Prostate gland (tissue), 2 donors: ENCODE results near the gene JPT1. TPM values are rescaled to one million over a fixed set of nuclear protein-coding genes. Genes with fewer than 3 reads are reported as not detected.
"Not testable (repeated sequence)": the region's sequence is repeated elsewhere in the genome, so short reads cannot be mapped to it uniquely, and the experiment has no call there.

Source experiments
- DNase-seq: peaks from one replicate; pipeline ENCODE4 v3.0.0-alpha.2; 2019; ENCODE audit warnings: low spot score
- H3K27ac ChIP-seq, 2 donors: fragments of 200-600 bp; sonication (generic); 2 replicates each; pipeline ENCODE4 v1.5.1; 2017 to 2019
- H3K27me3 ChIP-seq: fragments of 200-600 bp; sonication (generic); replicated peaks from 2 replicates; pipeline ENCODE4 v1.5.1; 2019; ENCODE audit not compliant: insufficient read depth
- H3K36me3 ChIP-seq, 2 donors: fragments of 200-600 bp; sonication (generic); 1 replicate in 1 of 2; 2 replicates in 1 of 2; pipeline versions ENCODE4 v1.5.1 to v1.8.1; 2017 to 2019
- H3K4me1 ChIP-seq: fragments of 200-600 bp; sonication (generic); replicated peaks from 2 replicates; pipeline ENCODE4 v1.5.1; 2019
- H3K4me3 ChIP-seq, 2 donors: fragments of 200-600 bp; sonication (generic); 2 replicates each; pipeline ENCODE4 v1.5.1; 2017 to 2019
- H3K9me3 ChIP-seq: fragments of 200-600 bp; sonication (generic); 2 replicates; pipeline ENCODE4 v1.5.1; 2017
- POLR2A ChIP-seq: fragments of 450-650 bp; IDR thresholded peaks from one replicate; pipeline ENCODE4 v1.6.1; 2016; ENCODE audit warnings: antibody characterized with exemption, mild to moderate bottlenecking
- POLR2AphosphoS5 ChIP-seq: sonication (generic); formaldehyde crosslinking; IDR thresholded peaks from one replicate; pipeline ENCODE4 v1.6.1; 2017; ENCODE audit warnings: antibody characterized with exemption
- WGBS: methylation state at CpG from one replicate; pipeline ENCODE4 v1.1.5; 2018; 5-methylcytosine and 5-hydroxymethylcytosine counted together
- intact Hi-C: fragments of 100-400 bp; cut with DNase I; formaldehyde crosslinking; loops from one replicate; pipeline ENCODE4 v1.14.2; 2022
- total RNA-seq, 2 donors: library from RNA; depleted of rRNA; stranded (reverse); fragments of >200 nt; gene quantifications; one replicate each; pipeline ENCODE4 v1.1.0, GENCODE V29; 2016
- TF ChIP-seq, protein P1 (sequence below), 4 experiments: fragments of 200-600 bp in 2 of 4; fragments of 450-650 bp in 2 of 4; sonication (generic) in 2 of 4; IDR thresholded peaks; 1 replicate in 3 of 4; 2 replicates in 1 of 4; pipeline ENCODE4 v1.5.1; 2016 to 2019; ENCODE audit warnings: antibody characterized with exemption in 4 of 4, mild to moderate bottlenecking in 2 of 4, moderate library complexity in 2 of 4

JPT1 gene
- total RNA-seq, 2 donors from 2014 or later: 97.9 to 132 TPM

DNA sequence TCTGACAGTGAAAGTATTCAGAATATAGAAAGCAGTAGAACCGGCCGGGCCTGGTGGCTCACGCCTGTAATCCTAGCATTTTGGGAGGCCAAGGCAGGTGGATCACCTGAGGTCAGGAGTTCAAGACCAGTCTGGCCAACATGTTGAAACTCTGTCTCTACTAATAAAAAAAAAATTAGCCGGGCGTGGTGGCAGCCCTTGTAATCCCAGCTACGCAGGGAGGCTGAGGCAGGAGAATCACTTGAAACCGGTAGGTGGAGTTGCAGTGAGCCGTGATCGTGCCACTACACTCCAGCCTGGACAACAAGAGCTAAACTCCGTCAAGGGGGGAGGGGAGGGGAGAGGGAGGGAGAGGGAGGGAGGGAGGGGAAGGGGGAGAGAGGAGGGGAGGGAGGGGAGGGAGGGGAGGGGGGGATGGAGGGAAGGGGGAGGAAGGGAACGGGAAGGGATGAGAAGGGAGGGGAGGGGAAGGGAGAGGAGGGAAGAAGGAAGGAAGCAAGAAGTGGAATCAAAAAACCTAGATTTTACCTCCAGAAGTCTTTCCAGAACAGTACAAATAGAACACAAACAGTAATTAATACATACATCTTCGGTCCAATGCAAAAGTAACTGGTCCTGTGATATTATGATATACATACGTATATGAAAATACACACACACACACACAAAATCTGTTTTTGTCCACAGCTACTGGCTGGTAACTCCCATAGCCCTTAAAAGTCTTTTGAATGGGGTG lies 11.9 kb downstream of the JPT1 start:
- 67% methylated on average over 13 of the region's 13 CpGs for WGBS
- Histone ChIP-seq H3K4me3 (no peak overlapping the region), H3K36me3 (peaks cover 0 to 3% of the 10 kb centered on the region in 2 donors), H3K9me3 (no peaks in the 10 kb centered on the region), H3K27me3 (no peaks in the 10 kb centered on the region), H3K4me1 (no peaks in the 10 kb centered on the region), H3K27ac (no peak overlapping the region)
- no peak for DNase-seq
- TF ChIP-seq POLR2A (no peak), POLR2AphosphoS5 (no peak)
- TF ChIP-seq, protein P1, sequence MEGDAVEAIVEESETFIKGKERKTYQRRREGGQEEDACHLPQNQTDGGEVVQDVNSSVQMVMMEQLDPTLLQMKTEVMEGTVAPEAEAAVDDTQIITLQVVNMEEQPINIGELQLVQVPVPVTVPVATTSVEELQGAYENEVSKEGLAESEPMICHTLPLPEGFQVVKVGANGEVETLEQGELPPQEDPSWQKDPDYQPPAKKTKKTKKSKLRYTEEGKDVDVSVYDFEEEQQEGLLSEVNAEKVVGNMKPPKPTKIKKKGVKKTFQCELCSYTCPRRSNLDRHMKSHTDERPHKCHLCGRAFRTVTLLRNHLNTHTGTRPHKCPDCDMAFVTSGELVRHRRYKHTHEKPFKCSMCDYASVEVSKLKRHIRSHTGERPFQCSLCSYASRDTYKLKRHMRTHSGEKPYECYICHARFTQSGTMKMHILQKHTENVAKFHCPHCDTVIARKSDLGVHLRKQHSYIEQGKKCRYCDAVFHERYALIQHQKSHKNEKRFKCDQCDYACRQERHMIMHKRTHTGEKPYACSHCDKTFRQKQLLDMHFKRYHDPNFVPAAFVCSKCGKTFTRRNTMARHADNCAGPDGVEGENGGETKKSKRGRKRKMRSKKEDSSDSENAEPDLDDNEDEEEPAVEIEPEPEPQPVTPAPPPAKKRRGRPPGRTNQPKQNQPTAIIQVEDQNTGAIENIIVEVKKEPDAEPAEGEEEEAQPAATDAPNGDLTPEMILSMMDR (IDR thresholded peaks at IDR 0.05): no peak
- intact Hi-C loops: no loop called here

DNA sequence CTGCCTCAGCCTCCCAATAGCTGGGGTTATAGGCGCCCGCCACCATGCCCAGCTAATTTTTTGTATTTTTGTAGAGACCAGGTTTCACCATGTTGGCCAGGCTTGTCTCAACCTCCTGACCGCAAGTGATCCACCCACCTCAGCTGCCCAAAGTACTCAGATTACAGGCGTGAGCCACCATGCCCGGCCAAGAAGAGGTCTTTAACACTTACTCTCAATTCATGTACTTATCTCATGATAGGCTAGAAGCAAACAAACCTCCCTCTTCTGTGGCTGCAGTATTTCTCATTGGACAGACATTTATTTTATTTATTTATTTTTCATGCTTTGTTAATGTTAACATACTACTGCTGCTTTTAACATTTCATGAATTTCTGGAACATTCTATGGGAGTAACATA lies 15.8 kb downstream of the JPT1 start:
- H3K4me3 ChIP-seq: no peak overlapping the region
- no peaks in the 10 kb centered on the region for H3K9me3 ChIP-seq
- no peak overlapping the region for H3K27ac ChIP-seq
- H3K4me1 ChIP-seq: no peaks in the 10 kb centered on the region
- intact Hi-C loops: no loop called here
- H3K36me3 ChIP-seq: no peaks in the 10 kb centered on the region
- TF ChIP-seq POLR2A: no peak
- TF ChIP-seq, protein P1 (IDR thresholded peaks at IDR 0.05): no peak
- TF ChIP-seq POLR2AphosphoS5: no peak
- DNase-seq: no peak
- no peaks in the 10 kb centered on the region for H3K27me3 ChIP-seq
- WGBS: 89% methylated on average over 5 of the region's 5 CpGs

DNA sequence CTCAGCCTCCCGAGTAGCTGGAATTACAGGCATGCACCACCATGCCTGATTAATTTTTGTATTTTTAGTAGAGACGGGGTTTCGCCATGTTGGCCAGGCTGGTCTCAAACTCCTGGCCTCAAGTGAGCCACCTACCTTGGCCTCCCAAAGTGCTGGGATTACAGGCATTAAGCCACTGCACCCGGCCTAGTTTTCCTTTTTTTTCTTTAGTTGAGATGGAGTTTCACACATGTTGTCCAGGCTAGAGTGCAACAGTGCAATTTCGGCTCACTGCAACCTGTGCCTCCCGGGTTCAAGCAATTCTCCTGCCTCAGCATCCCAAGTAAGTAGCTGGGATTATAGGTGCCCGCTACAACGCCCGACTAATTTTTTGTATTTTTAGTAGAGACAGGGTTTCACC lies 16.6 kb downstream of the JPT1 start:
- H3K9me3 ChIP-seq, H3K27me3 ChIP-seq, H3K36me3 ChIP-seq, H3K4me3 ChIP-seq, intact Hi-C loops, DNase-seq, H3K27ac ChIP-seq, H3K4me1 ChIP-seq: not testable (repeated sequence)
- WGBS: 97% methylated on average over 9 of the region's 9 CpGs

DNA sequence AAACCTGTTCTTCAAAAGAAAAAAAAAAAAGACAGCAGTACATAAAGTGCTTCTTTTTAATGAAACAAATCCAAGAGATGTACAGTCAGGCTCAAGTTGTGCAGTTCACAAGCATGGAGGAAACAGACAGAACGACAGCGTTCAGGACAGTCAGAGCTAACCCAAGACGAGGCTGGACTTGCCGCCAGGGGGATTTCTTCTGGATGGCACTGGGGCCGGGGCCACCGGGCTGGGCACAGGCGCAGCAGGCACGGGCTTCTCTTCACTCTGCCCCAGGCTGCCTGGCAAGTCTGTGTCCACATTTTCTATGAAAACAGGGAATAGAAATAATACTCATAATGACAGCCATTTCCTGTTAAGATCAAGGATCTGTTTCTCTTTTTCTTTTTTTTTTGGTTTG lies 18.4 kb downstream of the JPT1 start:
- intact Hi-C loops: no loop called here
- Histone ChIP-seq H3K4me3 (no peak overlapping the region), H3K9me3 (no peaks in the 10 kb centered on the region), H3K36me3 (no peaks in the 10 kb centered on the region), H3K27ac (peak overlapping the region; percentile 48 to 58), H3K4me1 (no peaks in the 10 kb centered on the region), H3K27me3 (no peaks in the 10 kb centered on the region)
- 50% methylated on average over 8 of the region's 8 CpGs for WGBS
- no peak for DNase-seq
- TF ChIP-seq, protein P1 (IDR thresholded peaks at IDR 0.05): peak in 1 of 4 experiments; percentile 32
- no peak for TF ChIP-seq POLR2AphosphoS5

DNA sequence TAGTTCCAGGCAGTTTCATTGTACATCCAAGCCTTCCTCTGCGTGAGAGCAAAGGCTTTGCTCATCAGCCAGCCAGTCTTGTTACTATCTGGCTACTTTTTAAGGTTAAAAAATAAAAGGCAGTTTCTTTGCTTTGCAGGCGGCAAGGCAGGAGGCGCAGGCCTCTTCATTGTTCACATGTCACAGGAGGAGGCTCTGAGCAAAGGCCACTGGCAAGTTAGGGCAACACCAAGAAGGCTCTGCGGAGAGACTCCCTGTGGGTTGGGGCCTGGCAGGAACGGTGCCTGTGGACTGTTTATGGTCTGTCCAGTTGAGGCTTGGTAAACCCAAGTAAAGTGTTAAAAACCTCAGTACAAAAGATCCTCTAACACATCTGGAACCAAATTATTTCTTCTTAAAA lies 18.9 kb downstream of the JPT1 start:
- H3K9me3 ChIP-seq: no peaks in the 10 kb centered on the region
- H3K27me3 ChIP-seq: no peaks in the 10 kb centered on the region
- no peak overlapping the region for H3K4me3 ChIP-seq
- H3K36me3 ChIP-seq: no peaks in the 10 kb centered on the region
- H3K27ac ChIP-seq: peak overlapping the region; percentile 48 to 58
- H3K4me1 ChIP-seq: no peaks in the 10 kb centered on the region
- TF ChIP-seq, protein P1 (IDR thresholded peaks at IDR 0.05): no peak
- TF ChIP-seq POLR2AphosphoS5 (no peak), POLR2A (no peak)
- intact Hi-C loops: no loop called here
- 55% methylated on average over 5 of the region's 5 CpGs for WGBS
- no peak for DNase-seq

DNA sequence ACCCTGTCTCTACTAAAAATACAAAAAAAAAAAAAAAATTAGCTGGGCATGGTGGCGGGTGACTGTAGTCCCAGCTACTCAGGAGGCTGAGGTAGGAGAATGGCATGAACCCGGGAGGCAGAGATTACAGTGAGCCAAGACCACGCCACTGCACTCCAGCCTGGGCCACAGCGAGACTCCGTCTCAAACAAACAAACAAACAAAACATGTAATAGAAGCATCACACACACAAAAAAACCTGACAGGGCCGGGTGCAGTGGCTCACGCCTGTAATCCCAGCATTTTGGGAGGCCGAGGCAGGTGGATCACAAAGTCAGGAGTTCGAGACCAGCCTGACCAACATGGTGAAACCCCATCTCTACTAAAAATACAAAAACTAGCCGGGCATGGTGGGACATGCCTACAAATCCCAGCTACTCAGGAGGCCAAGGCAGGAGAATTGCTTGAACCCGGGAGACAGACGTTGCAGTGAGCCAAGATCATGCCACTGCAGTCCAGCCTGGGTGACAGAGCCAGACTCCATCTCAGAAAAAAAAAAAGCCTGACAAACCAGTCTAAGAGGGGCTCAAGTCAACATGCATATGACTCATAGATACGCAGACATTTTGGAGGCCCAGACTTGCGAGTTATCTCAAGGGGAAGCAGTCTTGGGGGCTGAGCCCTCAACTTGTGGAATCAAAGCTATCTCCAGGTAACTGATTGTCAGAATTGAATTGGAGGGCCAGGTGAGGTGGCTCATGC lies 20.5 kb downstream of the JPT1 start:
- H3K9me3 ChIP-seq, H3K36me3 ChIP-seq, H3K27me3 ChIP-seq, intact Hi-C loops, H3K4me1 ChIP-seq, DNase-seq, H3K4me3 ChIP-seq: not testable (repeated sequence)
- WGBS: 74% methylated on average over 14 of the region's 14 CpGs
- H3K27ac ChIP-seq: peak overlapping the region; percentile 48 to 88
